Testis (tissue), 3 donors: ENCODE data around the gene HCK. TPM values are rescaled to one million over a fixed set of nuclear protein-coding genes. Genes with fewer than 3 reads are reported as not detected.
A peak's percentile ranks its signal among the peaks of the same experiment; 100 is the strongest.

Experiments
- DNase-seq: peaks from one replicate; pipeline ENCODE4 v3.0.0-alpha.2; 2019
- H3K27ac ChIP-seq, 2 donors: fragments of 200-600 bp; sonication (generic); one replicate each; pipeline ENCODE4 v1.5.1; 2019
- H3K27me3 ChIP-seq: fragments of 200-600 bp; sonication (generic); one replicate; pipeline ENCODE4 v1.5.1; 2019
- H3K36me3 ChIP-seq: fragments of 200-600 bp; sonication (generic); one replicate; pipeline ENCODE4 v1.5.1; 2017; ENCODE audit warnings: low read depth; ENCODE audit errors: missing control alignments
- H3K4me1 ChIP-seq: fragments of 200-600 bp; sonication (generic); one replicate; pipeline ENCODE4 v1.5.1; 2019
- H3K4me3 ChIP-seq, 2 donors: fragments of 200-600 bp; sonication (generic); one replicate each; pipeline ENCODE4 v1.5.1; 2017 to 2019
- H3K9me3 ChIP-seq: fragments of 200-600 bp; sonication (generic); one replicate; pipeline ENCODE4 v1.5.1; 2017
- CTCF ChIP-seq, 3 experiments: fragments of 450-650 bp in 2 of 3; fragments of 200-600 bp in 1 of 3; sonication (generic) in 1 of 3; IDR thresholded peaks; one replicate each; pipeline ENCODE4 v1.5.1; 2016 to 2019; ENCODE audit warnings: antibody characterized with exemption in 3 of 3, mild to moderate bottlenecking in 2 of 3, moderate library complexity in 1 of 3
- POLR2A ChIP-seq: fragments of 450-650 bp; IDR thresholded peaks from one replicate; pipeline ENCODE4 v1.6.1; 2017; ENCODE audit warnings: antibody characterized with exemption, mild to moderate bottlenecking, moderate library complexity
- WGBS, 2 donors: methylation state at CpG; one replicate each; pipeline ENCODE4 v1.1.5; 2018; 5-methylcytosine and 5-hydroxymethylcytosine counted together
- intact Hi-C: fragments of 100-400 bp; cut with DNase I; formaldehyde crosslinking; loops from one replicate; pipeline ENCODE4 v1.15.1; 2023; ENCODE audit warnings: low total_unique reads
- polyA plus RNA-seq: library from polyadenylated mRNA; stranded (reverse); fragments of 350-450 nt; fragmentation: Illumina TruSeq; extraction: RNeasy Lipid Tissue Mini Kit (QIAGEN cat#74804); gene quantifications from one replicate; pipeline ENCODE4 v1.2.3, GENCODE V29; 2014; ENCODE audit warnings: low read depth, low replicate concordance; ENCODE audit not compliant: insufficient read depth
- total RNA-seq, 2 donors: library from RNA; depleted of rRNA; stranded (reverse); fragments of >200 nt; gene quantifications; one replicate each; pipeline ENCODE4 v1.2.3, GENCODE V29; 2016

The HCK gene
- total and polyA plus RNA-seq, 3 donors from 2014 or later = 1.3 to 8.9 (median 4.5) TPM

- Histone ChIP-seq H3K27me3 (no peaks in the 10 kb centered on the region), H3K4me3 (peak overlapping the region in 1 of 2 donors; percentile 45), H3K4me1 (no peaks in the 10 kb centered on the region), H3K36me3 (no peaks in the 10 kb centered on the region), H3K27ac (no peak overlapping the region), H3K9me3 (no peaks in the 10 kb centered on the region)
- no peak for DNase-seq
- intact Hi-C loops = no loop called here
- TF ChIP-seq POLR2A (no peak), CTCF (IDR thresholded peaks at IDR 0.05) (no peak)
- WGBS, 2 donors = 0 to 1% methylated on average over 14 to 15 of the region's 42 CpGs
Observed at GRCh38 chr20:32019156-32019510, 32.9 kb upstream of the HCK start.

GRCh38 chr20:32019563-32020463, 32.2 kb upstream of the HCK start:
- TF ChIP-seq POLR2A (no peak), CTCF (IDR thresholded peaks at IDR 0.05) (no peak)
- 31 to 35% methylated on average over 11 of the region's 11 CpGs for WGBS, 2 donors
- no peak overlapping the region for H3K4me3 ChIP-seq
- no peaks in the 10 kb centered on the region for H3K4me1 ChIP-seq
- intact Hi-C loops = no loop called here
- no peak for DNase-seq
- H3K27me3 ChIP-seq = no peaks in the 10 kb centered on the region
- H3K27ac ChIP-seq = no peak overlapping the region
- no peaks in the 10 kb centered on the region for H3K9me3 ChIP-seq
- H3K36me3 ChIP-seq = no peaks in the 10 kb centered on the region

- H3K4me3 ChIP-seq = no peak overlapping the region
- no peaks in the 10 kb centered on the region for H3K4me1 ChIP-seq
- no peak overlapping the region for H3K27ac ChIP-seq
- intact Hi-C loops = no loop called here
- no peak for DNase-seq
- TF ChIP-seq POLR2A = no peak
- TF ChIP-seq CTCF (IDR thresholded peaks at IDR 0.05) = no peak
- no peaks in the 10 kb centered on the region for H3K27me3 ChIP-seq
- WGBS, 2 donors = 90 to 96% methylated on average over 4 of the region's 4 CpGs
- no peaks in the 10 kb centered on the region for H3K36me3 ChIP-seq
- no peaks in the 10 kb centered on the region for H3K9me3 ChIP-seq
Observed at GRCh38 chr20:32021091-32021490, 31.0 kb upstream of the HCK start.

GRCh38 chr20:32024683-32025295, 27.3 kb upstream of the HCK start:
- no peaks in the 10 kb centered on the region for H3K4me1 ChIP-seq
- no peak overlapping the region for H3K27ac ChIP-seq
- H3K4me3 ChIP-seq = no peak overlapping the region
- no peaks in the 10 kb centered on the region for H3K36me3 ChIP-seq
- WGBS, 2 donors = 89 to 94% methylated on average over 6 of the region's 6 CpGs
- intact Hi-C loops = no loop called here
- DNase-seq = no peak
- H3K9me3 ChIP-seq = no peaks in the 10 kb centered on the region
- H3K27me3 ChIP-seq = no peaks in the 10 kb centered on the region
- TF ChIP-seq CTCF (IDR thresholded peaks at IDR 0.05) = no peak
- TF ChIP-seq POLR2A = no peak
